OCI-LY7 (cell line): Measurements from ENCODE around the gene PAEP. TPM values are rescaled to one million over a fixed set of nuclear protein-coding genes. Genes with fewer than 3 reads are reported as not detected.

Experiments used
- BruUV-seq: library from RNA; stranded (reverse); fragments of 400-500 nt; replicated peaks from 2 replicates; lab custom pipeline; 2021; lab: Mats Ljungman, UMichigan
- CTCF ChIA-PET: fragments of 300-600 bp; sonication (Branson Sonifier 250); formaldehyde crosslinking; loops from one replicate; lab custom pipeline; 2022; ENCODE audit warnings: antibody characterized with exemption; ENCODE audit not compliant: unreplicated experiment; lab: Charles Lee
- POLR2A ChIA-PET: fragments of 300-600 bp; sonication (Branson Sonifier 250); formaldehyde crosslinking; loops from one replicate; lab custom pipeline; 2022; ENCODE audit warnings: antibody characterized with exemption; lab: Charles Lee
- DNase-seq: peaks from one replicate; pipeline ENCODE4 v3.0.0-alpha.2; 2015; ENCODE audit warnings: low spot score
- H2AFZ ChIP-seq: fragments of 200-600 bp; sonication (generic), shearing (Covaris generic); 2 replicates; pipeline ENCODE4 v1.6.1; 2014; ENCODE audit warnings: mild to moderate bottlenecking, antibody characterized with exemption, low read length, moderate library complexity
- H3K27ac ChIP-seq: fragments of 200-600 bp; sonication (generic); 2 replicates; pipeline ENCODE4 v1.5.1; 2014; ENCODE audit warnings: mixed run types, low read depth, mild to moderate bottlenecking, moderate library complexity, low read length, inconsistent platforms; ENCODE audit not compliant: poor library complexity, severe bottlenecking
- H3K36me3 ChIP-seq: fragments of 200-600 bp; sonication (generic); 2 replicates; pipeline ENCODE4 v1.6.1; 2014; ENCODE audit warnings: mild to moderate bottlenecking, antibody characterized with exemption, low read length, moderate library complexity, mixed read lengths; ENCODE audit not compliant: insufficient read depth
- H3K4me1 ChIP-seq: fragments of 200-600 bp; sonication (generic); 2 replicates; pipeline ENCODE4 v1.5.1; 2014; ENCODE audit warnings: mild to moderate bottlenecking, low read length; ENCODE audit not compliant: insufficient read depth, poor library complexity, severe bottlenecking
- H3K4me2 ChIP-seq: fragments of 200-600 bp; sonication (generic); 2 replicates; pipeline ENCODE4 v1.6.1; 2014; ENCODE audit warnings: mild to moderate bottlenecking, low read length
- H3K4me3 ChIP-seq: fragments of 200-600 bp; sonication (generic); 2 replicates; pipeline ENCODE4 v1.5.1; 2014; ENCODE audit warnings: mild to moderate bottlenecking, low read depth, low read length; ENCODE audit not compliant: poor library complexity, severe bottlenecking
- H3K79me2 ChIP-seq: fragments of 200-600 bp; sonication (generic); 2 replicates; pipeline ENCODE4 v1.6.1; 2016; ENCODE audit warnings: low read depth, mild to moderate bottlenecking, low read length, moderate library complexity, mixed read lengths; ENCODE audit not compliant: insufficient read depth
- H3K9me2 ChIP-seq: fragments of 200-600 bp; sonication (generic); 2 replicates; pipeline ENCODE4 v1.6.1; 2016; ENCODE audit warnings: mild to moderate bottlenecking, low read length, mixed read lengths; ENCODE audit not compliant: insufficient read depth
- H3K9me3 ChIP-seq: fragments of 200-600 bp; sonication (generic); 2 replicates; pipeline ENCODE4 v1.6.1; 2014; ENCODE audit warnings: mild to moderate bottlenecking, mixed run types, low read length, mixed read lengths
- H4K20me1 ChIP-seq: fragments of 200-600 bp; sonication (generic); 2 replicates; pipeline ENCODE4 v1.6.1; 2014; ENCODE audit warnings: mild to moderate bottlenecking, antibody characterized with exemption, low read length, moderate library complexity, mixed read lengths; ENCODE audit not compliant: insufficient read depth
- EZH2phosphoT487 ChIP-seq: fragments of 200-600 bp; sonication (generic); IDR thresholded peaks from 2 replicates; pipeline ENCODE4 v1.6.1; 2018; ENCODE audit warnings: low read depth, borderline replicate concordance, mild to moderate bottlenecking, mixed run types, antibody characterized with exemption, low read length, moderate library complexity, mixed read lengths
- intact Hi-C: fragments of 100-400 bp; cut with micrococcal nuclease; formaldehyde crosslinking; loops from one replicate; pipeline ENCODE4 v1.10.0; 2022; ENCODE audit not compliant: unreplicated experiment
- total RNA-seq, 2 experiments: library from RNA; depleted of rRNA in 1 of 2; stranded (reverse); fragments of >200 nt in 1 of 2; shearing (Covaris generic) in 1 of 2; gene quantifications; 2 replicates each; pipeline ENCODE4 v1.2.3, GENCODE V29; 2014 to 2022
- TF ChIP-seq, protein P1 (sequence below): fragments of 200-600 bp; sonication (generic); conservative IDR thresholded peaks from 2 replicates; pipeline ENCODE4 v1.5.1; 2014; ENCODE audit warnings: mild to moderate bottlenecking, antibody characterized with exemption, low read length, moderate library complexity, mixed read lengths

PAEP gene
- total RNA-seq, 2 experiments from 2014 or later, result not detected

DNA sequence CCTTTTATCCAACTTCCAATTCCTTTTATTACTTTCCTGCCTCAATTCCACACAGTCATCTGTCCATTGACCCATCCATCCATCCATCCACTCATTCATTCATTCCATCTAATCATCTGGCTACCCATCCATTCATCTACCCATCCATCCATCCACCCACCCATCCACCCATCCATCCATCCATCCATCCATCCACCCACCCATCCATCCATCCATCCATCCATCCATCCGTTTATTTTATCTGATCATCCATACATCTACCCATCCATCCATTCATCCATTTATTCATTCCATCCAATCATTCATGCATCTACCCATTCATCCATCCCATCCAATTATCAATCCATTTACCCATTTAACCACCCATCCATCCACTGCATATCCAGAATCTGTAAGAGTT is 11.6 kb downstream of the PAEP start:
- no peak overlapping the region for H3K4me3 ChIP-seq
- no peak overlapping the region for H3K27ac ChIP-seq
- DNase-seq, result no peak
- H3K36me3 ChIP-seq, result no peaks in the 10 kb centered on the region
- intact Hi-C loops, result no loop called here
- ChIA-PET CTCF (no interaction called here), POLR2A (no interaction called here)
- no peaks in the 10 kb centered on the region for H3K9me2 ChIP-seq
- no peaks in the 10 kb centered on the region for H3K79me2 ChIP-seq
- no peaks in the 10 kb centered on the region for H3K4me1 ChIP-seq
- no peak overlapping the region for H2AFZ ChIP-seq
- no peak overlapping the region for H3K4me2 ChIP-seq
- no peaks in the 10 kb centered on the region for H4K20me1 ChIP-seq
- H3K9me3 ChIP-seq, result no peaks in the 10 kb centered on the region
- no TSS peak for BruUV-seq
- TF ChIP-seq, protein P1, sequence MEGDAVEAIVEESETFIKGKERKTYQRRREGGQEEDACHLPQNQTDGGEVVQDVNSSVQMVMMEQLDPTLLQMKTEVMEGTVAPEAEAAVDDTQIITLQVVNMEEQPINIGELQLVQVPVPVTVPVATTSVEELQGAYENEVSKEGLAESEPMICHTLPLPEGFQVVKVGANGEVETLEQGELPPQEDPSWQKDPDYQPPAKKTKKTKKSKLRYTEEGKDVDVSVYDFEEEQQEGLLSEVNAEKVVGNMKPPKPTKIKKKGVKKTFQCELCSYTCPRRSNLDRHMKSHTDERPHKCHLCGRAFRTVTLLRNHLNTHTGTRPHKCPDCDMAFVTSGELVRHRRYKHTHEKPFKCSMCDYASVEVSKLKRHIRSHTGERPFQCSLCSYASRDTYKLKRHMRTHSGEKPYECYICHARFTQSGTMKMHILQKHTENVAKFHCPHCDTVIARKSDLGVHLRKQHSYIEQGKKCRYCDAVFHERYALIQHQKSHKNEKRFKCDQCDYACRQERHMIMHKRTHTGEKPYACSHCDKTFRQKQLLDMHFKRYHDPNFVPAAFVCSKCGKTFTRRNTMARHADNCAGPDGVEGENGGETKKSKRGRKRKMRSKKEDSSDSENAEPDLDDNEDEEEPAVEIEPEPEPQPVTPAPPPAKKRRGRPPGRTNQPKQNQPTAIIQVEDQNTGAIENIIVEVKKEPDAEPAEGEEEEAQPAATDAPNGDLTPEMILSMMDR, result no peak
- no peak for TF ChIP-seq EZH2phosphoT487

GRCh38 chr9:135574331-135574730 is 12.8 kb downstream of the PAEP start:
- intact Hi-C loops, result no loop called here
- H3K79me2 ChIP-seq, result no peaks in the 10 kb centered on the region
- CTCF ChIA-PET, result no interaction called here
- H3K4me1 ChIP-seq, result no peaks in the 10 kb centered on the region
- no TSS peak for BruUV-seq
- DNase-seq, result no peak
- no peak overlapping the region for H3K27ac ChIP-seq
- H3K4me2 ChIP-seq, result no peak overlapping the region
- no peak overlapping the region for H3K4me3 ChIP-seq
- H2AFZ ChIP-seq, result no peak overlapping the region
- TF ChIP-seq, protein P1, result no peak
- TF ChIP-seq EZH2phosphoT487, result no peak
- no peaks in the 10 kb centered on the region for H3K9me3 ChIP-seq
- no peaks in the 10 kb centered on the region for H3K9me2 ChIP-seq
- no peaks in the 10 kb centered on the region for H3K36me3 ChIP-seq
- POLR2A ChIA-PET, result no interaction called here
- no peaks in the 10 kb centered on the region for H4K20me1 ChIP-seq

- no peaks in the 10 kb centered on the region for H3K4me1 ChIP-seq
- intact Hi-C loops, result no loop called here
- H4K20me1 ChIP-seq, result no peaks in the 10 kb centered on the region
- H3K36me3 ChIP-seq, result no peaks in the 10 kb centered on the region
- BruUV-seq, result no TSS peak
- ChIA-PET POLR2A (no interaction called here), CTCF (no interaction called here)
- no peaks in the 10 kb centered on the region for H3K79me2 ChIP-seq
- DNase-seq, result no peak
- H3K9me3 ChIP-seq, result no peaks in the 10 kb centered on the region
- no peak overlapping the region for H2AFZ ChIP-seq
- H3K4me3 ChIP-seq, result no peak overlapping the region
- no peak overlapping the region for H3K27ac ChIP-seq
- H3K4me2 ChIP-seq, result no peak overlapping the region
- H3K9me2 ChIP-seq, result no peaks in the 10 kb centered on the region
- no peak for TF ChIP-seq EZH2phosphoT487
- TF ChIP-seq, protein P1, result no peak
Measured at GRCh38 chr9:135574943-135575342, 13.4 kb downstream of the PAEP start.
